ENCODE measurements around the gene TAF1. TPM values are rescaled to one million over a fixed set of nuclear protein-coding genes. Genes with fewer than 3 reads are reported as not detected.

The TAF1 gene
- polyA plus RNA-seq, 1 donor from 2014 or later: 29.5 TPM

DNA sequence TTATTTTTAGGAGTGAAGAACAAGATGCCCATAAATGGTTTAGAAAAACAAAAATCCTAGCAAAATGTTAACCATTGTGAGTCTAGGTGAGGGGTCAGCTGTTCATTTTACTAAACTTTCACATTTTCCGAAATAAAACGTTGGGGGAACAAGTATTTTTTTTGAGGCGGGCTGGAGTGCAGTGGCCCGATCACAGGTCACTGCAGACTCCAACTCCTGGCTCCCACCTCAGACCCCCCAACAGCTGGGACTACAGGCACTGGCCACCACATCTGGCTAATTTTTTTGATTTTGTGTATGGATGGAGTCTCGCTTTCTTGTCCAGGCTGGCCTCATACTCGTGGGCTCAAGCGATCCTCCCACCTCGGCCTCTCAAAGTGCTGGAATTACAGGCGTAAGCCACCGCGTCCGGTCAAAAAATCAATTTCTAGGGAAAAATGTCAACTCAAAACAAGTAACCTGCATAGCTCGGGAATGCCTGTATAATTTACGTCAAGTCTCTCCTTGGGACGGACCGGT is 742 bp upstream of the TAF1 start:
- H3K79me2 ChIP-seq (replicated peaks; ENCODE audit: insufficient read depth, low read length): peaks cover 13% of the 10 kb centered on the region
- peak overlapping the region; percentile 35 for H3K4me2 ChIP-seq (ENCODE audit: low read length)
- peak overlapping the region; percentile 82 for H3K27ac ChIP-seq (ENCODE audit: low read length)
- no peaks in the 10 kb centered on the region for H4K20me1 ChIP-seq (ENCODE audit: insufficient read depth)
- H3K36me3 ChIP-seq (ENCODE audit: insufficient read depth, low read length): no peaks in the 10 kb centered on the region
- peak overlapping the region; percentile 86 for H3K4me3 ChIP-seq (ENCODE audit: low read length)
- H2AFZ ChIP-seq (ENCODE audit: low read depth, low read length): no peak overlapping the region
- TF ChIP-seq, protein P1, sequence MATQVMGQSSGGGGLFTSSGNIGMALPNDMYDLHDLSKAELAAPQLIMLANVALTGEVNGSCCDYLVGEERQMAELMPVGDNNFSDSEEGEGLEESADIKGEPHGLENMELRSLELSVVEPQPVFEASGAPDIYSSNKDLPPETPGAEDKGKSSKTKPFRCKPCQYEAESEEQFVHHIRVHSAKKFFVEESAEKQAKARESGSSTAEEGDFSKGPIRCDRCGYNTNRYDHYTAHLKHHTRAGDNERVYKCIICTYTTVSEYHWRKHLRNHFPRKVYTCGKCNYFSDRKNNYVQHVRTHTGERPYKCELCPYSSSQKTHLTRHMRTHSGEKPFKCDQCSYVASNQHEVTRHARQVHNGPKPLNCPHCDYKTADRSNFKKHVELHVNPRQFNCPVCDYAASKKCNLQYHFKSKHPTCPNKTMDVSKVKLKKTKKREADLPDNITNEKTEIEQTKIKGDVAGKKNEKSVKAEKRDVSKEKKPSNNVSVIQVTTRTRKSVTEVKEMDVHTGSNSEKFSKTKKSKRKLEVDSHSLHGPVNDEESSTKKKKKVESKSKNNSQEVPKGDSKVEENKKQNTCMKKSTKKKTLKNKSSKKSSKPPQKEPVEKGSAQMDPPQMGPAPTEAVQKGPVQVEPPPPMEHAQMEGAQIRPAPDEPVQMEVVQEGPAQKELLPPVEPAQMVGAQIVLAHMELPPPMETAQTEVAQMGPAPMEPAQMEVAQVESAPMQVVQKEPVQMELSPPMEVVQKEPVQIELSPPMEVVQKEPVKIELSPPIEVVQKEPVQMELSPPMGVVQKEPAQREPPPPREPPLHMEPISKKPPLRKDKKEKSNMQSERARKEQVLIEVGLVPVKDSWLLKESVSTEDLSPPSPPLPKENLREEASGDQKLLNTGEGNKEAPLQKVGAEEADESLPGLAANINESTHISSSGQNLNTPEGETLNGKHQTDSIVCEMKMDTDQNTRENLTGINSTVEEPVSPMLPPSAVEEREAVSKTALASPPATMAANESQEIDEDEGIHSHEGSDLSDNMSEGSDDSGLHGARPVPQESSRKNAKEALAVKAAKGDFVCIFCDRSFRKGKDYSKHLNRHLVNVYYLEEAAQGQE (IDR thresholded peaks at IDR 0.05; ENCODE audit: borderline replicate concordance): no peak
- TF ChIP-seq POLR2AphosphoS5 (IDR thresholded peaks at IDR 0.05): no peak
- TF ChIP-seq, protein P2, sequence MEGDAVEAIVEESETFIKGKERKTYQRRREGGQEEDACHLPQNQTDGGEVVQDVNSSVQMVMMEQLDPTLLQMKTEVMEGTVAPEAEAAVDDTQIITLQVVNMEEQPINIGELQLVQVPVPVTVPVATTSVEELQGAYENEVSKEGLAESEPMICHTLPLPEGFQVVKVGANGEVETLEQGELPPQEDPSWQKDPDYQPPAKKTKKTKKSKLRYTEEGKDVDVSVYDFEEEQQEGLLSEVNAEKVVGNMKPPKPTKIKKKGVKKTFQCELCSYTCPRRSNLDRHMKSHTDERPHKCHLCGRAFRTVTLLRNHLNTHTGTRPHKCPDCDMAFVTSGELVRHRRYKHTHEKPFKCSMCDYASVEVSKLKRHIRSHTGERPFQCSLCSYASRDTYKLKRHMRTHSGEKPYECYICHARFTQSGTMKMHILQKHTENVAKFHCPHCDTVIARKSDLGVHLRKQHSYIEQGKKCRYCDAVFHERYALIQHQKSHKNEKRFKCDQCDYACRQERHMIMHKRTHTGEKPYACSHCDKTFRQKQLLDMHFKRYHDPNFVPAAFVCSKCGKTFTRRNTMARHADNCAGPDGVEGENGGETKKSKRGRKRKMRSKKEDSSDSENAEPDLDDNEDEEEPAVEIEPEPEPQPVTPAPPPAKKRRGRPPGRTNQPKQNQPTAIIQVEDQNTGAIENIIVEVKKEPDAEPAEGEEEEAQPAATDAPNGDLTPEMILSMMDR (IDR thresholded peaks at IDR 0.05; ENCODE audit: poor library complexity, severe bottlenecking): no peak
- no peak for TF ChIP-seq MXI1 (conservative IDR thresholded peaks at IDR 0.05; ENCODE audit: poor library complexity, severe bottlenecking)
- TF ChIP-seq SMC3 (conservative IDR thresholded peaks at IDR 0.05; ENCODE audit: poor library complexity): no peak
- TF ChIP-seq RAD21 (conservative IDR thresholded peaks at IDR 0.05): no peak
- no peak for TF ChIP-seq EP300 (conservative IDR thresholded peaks at IDR 0.05; ENCODE audit: poor library complexity, severe bottlenecking)
- TF ChIP-seq EZH2 (IDR thresholded peaks at IDR 0.05; ENCODE audit: borderline replicate concordance, insufficient read depth, low read length, poor library complexity, severe bottlenecking): no peak
- no peak for TF ChIP-seq TAF1 (IDR thresholded peaks at IDR 0.05; ENCODE audit: low read depth)
- H3K9ac ChIP-seq (ENCODE audit: low read length): peak overlapping the region; percentile 77
- H3K27me3 ChIP-seq (ENCODE audit: insufficient read depth, low read depth, low read length): no peaks in the 10 kb centered on the region
- no peaks in the 10 kb centered on the region for H3K9me3 ChIP-seq (ENCODE audit: low read length)
- H3K9me2 ChIP-seq (ENCODE audit: insufficient read depth, low read length): no peaks in the 10 kb centered on the region
- H3F3A ChIP-seq (ENCODE audit: insufficient read depth, low read length, poor library complexity, severe bottlenecking): no peaks in the 10 kb centered on the region

DNA sequence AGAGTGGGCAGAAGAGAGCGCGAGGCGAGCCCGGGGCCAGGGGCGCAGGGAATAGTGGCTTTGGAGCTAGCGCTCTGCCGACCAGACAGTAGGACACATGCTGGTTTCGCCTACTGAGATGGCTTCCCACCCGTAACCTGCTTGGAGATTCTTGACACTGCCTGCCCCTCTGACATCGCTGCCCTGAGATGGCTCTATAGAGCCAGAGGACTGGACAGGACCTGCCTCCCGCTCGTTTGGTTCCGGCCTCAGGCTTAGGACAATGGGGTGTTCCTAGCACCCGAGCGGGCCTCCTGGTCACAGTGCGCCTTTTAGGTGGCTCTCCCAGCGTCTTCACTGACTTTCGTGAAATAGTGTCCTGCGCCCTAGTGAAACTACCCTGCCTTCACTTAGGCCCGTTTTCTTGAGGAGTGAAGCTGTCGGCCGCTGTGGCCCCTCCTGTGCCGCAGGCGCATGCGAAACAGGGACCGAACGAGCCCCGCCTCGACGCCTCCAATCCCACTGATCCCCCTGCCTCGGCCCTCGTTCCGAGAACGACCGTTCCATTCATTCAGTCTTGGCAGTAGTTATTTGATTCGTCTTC is 608 bp downstream of the TAF1 start:
- Histone ChIP-seq H3K79me2 (replicated peaks; ENCODE audit: insufficient read depth, low read length) (peaks cover 24% of the 10 kb centered on the region), H3F3A (ENCODE audit: insufficient read depth, low read length, poor library complexity, severe bottlenecking) (no peaks in the 10 kb centered on the region), H3K27ac (ENCODE audit: low read length) (peak overlapping the region; percentile 83), H3K27me3 (ENCODE audit: insufficient read depth, low read depth, low read length) (no peaks in the 10 kb centered on the region), H3K4me3 (ENCODE audit: low read length) (peak overlapping the region; percentile 86), H3K9me2 (ENCODE audit: insufficient read depth, low read length) (no peaks in the 10 kb centered on the region), H4K20me1 (ENCODE audit: insufficient read depth) (no peaks in the 10 kb centered on the region), H3K9me3 (ENCODE audit: low read length) (no peaks in the 10 kb centered on the region), H2AFZ (ENCODE audit: low read depth, low read length) (no peak overlapping the region), H3K4me2 (ENCODE audit: low read length) (peak overlapping the region; percentile 48), H3K36me3 (ENCODE audit: insufficient read depth, low read length) (no peaks in the 10 kb centered on the region), H3K9ac (ENCODE audit: low read length) (peak overlapping the region; percentile 85)
- TF ChIP-seq SMC3 (conservative IDR thresholded peaks at IDR 0.05; ENCODE audit: poor library complexity) (no peak), POLR2AphosphoS5 (IDR thresholded peaks at IDR 0.05) (no peak), RAD21 (conservative IDR thresholded peaks at IDR 0.05) (no peak), TAF1 (IDR thresholded peaks at IDR 0.05; ENCODE audit: low read depth) (no peak), EP300 (conservative IDR thresholded peaks at IDR 0.05; ENCODE audit: poor library complexity, severe bottlenecking) (no peak), MXI1 (conservative IDR thresholded peaks at IDR 0.05; ENCODE audit: poor library complexity, severe bottlenecking) (no peak), EZH2 (IDR thresholded peaks at IDR 0.05; ENCODE audit: borderline replicate concordance, insufficient read depth, low read length, poor library complexity, severe bottlenecking) (no peak)
- TF ChIP-seq, protein P1 (IDR thresholded peaks at IDR 0.05; ENCODE audit: borderline replicate concordance): no peak
- TF ChIP-seq, protein P2 (IDR thresholded peaks at IDR 0.05; ENCODE audit: poor library complexity, severe bottlenecking): no peak

All from neural cell (in vitro differentiated cells).